NT2/D1 (cell line): ENCODE results near the gene TTC23.

Experiments
- DNase-seq: peaks from one replicate; pipeline ENCODE4 v3.0.0-alpha.2; 2011; ENCODE audit warnings: low read depth, low spot score
- H3K27me3 ChIP-seq: 2 replicates; pipeline ENCODE4 v1.6.0; 2011; ENCODE audit warnings: mild to moderate bottlenecking; ENCODE audit not compliant: insufficient read length, insufficient read depth
- H3K36me3 ChIP-seq: 2 replicates; pipeline ENCODE4 v1.6.1; 2011; ENCODE audit warnings: mild to moderate bottlenecking, low read length, mixed read lengths; ENCODE audit not compliant: insufficient read depth, insufficient read length
- H3K4me1 ChIP-seq: 2 replicates; pipeline ENCODE4 v1.5.1; 2011; ENCODE audit not compliant: insufficient read depth, insufficient read length
- H3K4me3 ChIP-seq: 2 replicates; pipeline ENCODE4 v1.5.1; 2011; ENCODE audit warnings: low read depth; ENCODE audit not compliant: insufficient read length
- H3K9ac ChIP-seq: 2 replicates; pipeline ENCODE4 v1.6.0; 2011; ENCODE audit warnings: low read depth; ENCODE audit not compliant: insufficient read length
- H3K9me3 ChIP-seq: 2 replicates; pipeline ENCODE4 v1.5.1; 2011; ENCODE audit warnings: mild to moderate bottlenecking, low read length; ENCODE audit not compliant: insufficient read depth
- SUZ12 ChIP-seq: IDR thresholded peaks from 2 replicates; pipeline ENCODE4 v1.6.1; 2011; ENCODE audit not compliant: insufficient read length, insufficient read depth; ENCODE audit errors: extremely low read depth
- YY1 ChIP-seq: IDR thresholded peaks from 2 replicates; pipeline ENCODE4 v1.6.1; 2011; ENCODE audit not compliant: insufficient read length, insufficient read depth
- ZNF274 ChIP-seq: IDR thresholded peaks from 2 replicates; pipeline ENCODE4 v1.6.1; 2011; ENCODE audit warnings: mild to moderate bottlenecking, low read depth, low read length

The TTC23 gene

GRCh38 chr15:99250494-99250856 lies 1.1 kb upstream of the TTC23 start:
- no peak for DNase-seq
- no peaks in the 10 kb centered on the region for H3K4me1 ChIP-seq
- H3K27me3 ChIP-seq: peaks cover 14% of the 10 kb centered on the region
- H3K9ac ChIP-seq: peak overlapping the region; percentile 86
- peak overlapping the region; percentile 70 for H3K4me3 ChIP-seq
- TF ChIP-seq SUZ12 (no peak), YY1 (no peak), ZNF274 (no peak)
- no peaks in the 10 kb centered on the region for H3K9me3 ChIP-seq
- no peaks in the 10 kb centered on the region for H3K36me3 ChIP-seq

GRCh38 chr15:99250001-99250400 lies 620 bp upstream of the TTC23 start:
- Histone ChIP-seq H3K9ac (peak overlapping the region; percentile 86), H3K4me1 (no peaks in the 10 kb centered on the region), H3K4me3 (peak overlapping the region; percentile 70), H3K9me3 (no peaks in the 10 kb centered on the region), H3K27me3 (peaks cover 14% of the 10 kb centered on the region), H3K36me3 (peaks cover 2% of the 10 kb centered on the region)
- DNase-seq: no peak
- TF ChIP-seq SUZ12 (no peak), ZNF274 (no peak), YY1 (no peak)

DNA sequence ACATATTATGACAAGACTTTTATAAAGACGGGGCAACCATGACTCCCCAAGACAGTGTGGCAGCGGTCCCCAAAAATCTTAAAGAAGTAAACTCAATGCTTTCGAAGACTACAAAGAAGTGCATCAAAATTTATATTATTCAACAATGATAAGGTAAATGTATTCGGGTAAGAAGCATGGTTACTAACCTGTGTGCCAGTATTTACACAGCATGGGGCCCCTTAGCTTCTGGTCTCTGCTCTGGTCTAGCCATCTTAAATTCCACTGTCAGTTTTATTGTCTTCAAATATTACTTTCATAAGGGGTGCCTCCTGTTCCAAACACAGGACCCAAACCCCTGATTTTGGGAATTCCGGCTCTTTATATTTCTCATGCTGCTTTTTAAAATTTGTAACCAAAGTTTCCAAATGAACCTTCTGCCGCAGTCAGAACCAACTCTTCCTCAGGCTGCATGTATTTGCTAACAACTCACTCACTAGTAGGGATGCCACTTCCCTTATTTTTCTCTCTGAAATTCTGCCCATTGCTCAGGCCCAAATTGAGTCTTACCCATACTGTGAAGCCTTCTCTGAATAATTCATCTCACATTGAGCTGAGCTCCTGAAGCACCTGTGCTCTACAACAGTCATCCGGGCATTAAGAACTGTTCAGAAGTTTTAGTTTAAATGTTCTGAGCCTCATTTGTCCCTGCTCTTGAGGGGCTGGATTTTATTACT lies 1.2 kb downstream of the TTC23 start:
- no peaks in the 10 kb centered on the region for H3K9me3 ChIP-seq
- H3K4me3 ChIP-seq: peak overlapping the region; percentile 57
- H3K9ac ChIP-seq: peak overlapping the region; percentile 21

GRCh38 chr15:99247062-99247461 lies 2.3 kb downstream of the TTC23 start:
- H3K9ac ChIP-seq: no peak overlapping the region
- TF ChIP-seq ZNF274 (no peak), SUZ12 (no peak), YY1 (no peak)
- peaks cover 5% of the 10 kb centered on the region for H3K36me3 ChIP-seq
- H3K4me1 ChIP-seq: no peaks in the 10 kb centered on the region
- peaks cover 7% of the 10 kb centered on the region for H3K27me3 ChIP-seq
- H3K9me3 ChIP-seq: no peaks in the 10 kb centered on the region
- no peak overlapping the region for H3K4me3 ChIP-seq
- DNase-seq: no peak

More for the DNA sequence above, 1.2 kb downstream of the TTC23 start:
- Histone ChIP-seq H3K27me3 (peaks cover 14% of the 10 kb centered on the region), H3K36me3 (peaks cover 5% of the 10 kb centered on the region), H3K4me1 (no peaks in the 10 kb centered on the region)
- no peak for DNase-seq
- TF ChIP-seq YY1 (no peak), SUZ12 (no peak), ZNF274 (no peak)

- H3K27me3 ChIP-seq: no peaks in the 10 kb centered on the region
- peaks cover 21% of the 10 kb centered on the region for H3K36me3 ChIP-seq
- H3K9me3 ChIP-seq: no peaks in the 10 kb centered on the region
- no peaks in the 10 kb centered on the region for H3K4me1 ChIP-seq
- TF ChIP-seq ZNF274 (no peak), YY1 (no peak), SUZ12 (no peak)
- DNase-seq: no peak
- no peak overlapping the region for H3K9ac ChIP-seq
- no peak overlapping the region for H3K4me3 ChIP-seq
Observed at GRCh38 chr15:99244306-99244705, 5.1 kb downstream of the TTC23 start.

GRCh38 chr15:99241752-99242151 lies 7.6 kb downstream of the TTC23 start:
- H3K4me3 ChIP-seq: no peak overlapping the region

GRCh38 chr15:99239545-99240198 lies 9.7 kb downstream of the TTC23 start:
- no peaks in the 10 kb centered on the region for H3K4me1 ChIP-seq
- no peak for TF ChIP-seq YY1
- no peak for TF ChIP-seq SUZ12
- TF ChIP-seq ZNF274: no peak
- no peak overlapping the region for H3K4me3 ChIP-seq
- H3K9me3 ChIP-seq: no peaks in the 10 kb centered on the region
- DNase-seq: no peak
- H3K9ac ChIP-seq: no peak overlapping the region
- no peaks in the 10 kb centered on the region for H3K27me3 ChIP-seq
- peaks cover 24% of the 10 kb centered on the region for H3K36me3 ChIP-seq

More at GRCh38 chr15:99241752-99242151, 7.6 kb downstream of the TTC23 start:
- no peak for DNase-seq
- Histone ChIP-seq H3K9me3 (no peaks in the 10 kb centered on the region), H3K27me3 (no peaks in the 10 kb centered on the region), H3K9ac (no peak overlapping the region), H3K36me3 (peaks cover 22% of the 10 kb centered on the region), H3K4me1 (no peaks in the 10 kb centered on the region)
- TF ChIP-seq ZNF274 (no peak), YY1 (no peak), SUZ12 (no peak)
